Measurements from ENCODE around the gene DMRTA2. TPM values are rescaled to one million over a fixed set of nuclear protein-coding genes. Genes with fewer than 3 reads are reported as not detected.

DMRTA2 gene
- total and polyA plus RNA-seq, 2 of the 8 experiments (the other 6 are each of a cell fraction or from before 2014, with no cell fraction given): not detected

DNA sequence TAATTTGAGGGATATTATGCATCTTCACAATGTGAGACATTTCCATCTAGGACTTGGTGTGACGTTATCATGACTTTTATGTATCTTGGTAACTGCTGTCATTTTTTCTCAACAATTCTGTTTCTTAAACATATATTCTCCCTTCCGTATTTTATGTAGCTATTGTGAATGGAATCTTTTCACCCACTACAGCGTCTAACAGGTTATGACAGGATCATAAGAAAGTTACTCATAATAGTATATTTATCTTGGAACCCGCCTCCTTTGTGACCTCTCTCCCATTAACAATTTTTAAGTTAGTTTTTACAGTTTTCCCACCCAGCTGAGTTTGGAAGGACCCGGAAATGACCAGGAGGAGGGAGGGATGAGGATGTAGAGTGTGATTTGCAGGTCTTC lies 6.8 kb upstream of the DMRTA2 start:
- ChIA-PET CTCF (ENCODE audit: partially characterized antibody) (interaction anchor here (1.0 to 2.6 kb wide), 9 partner anchors 9 to 274 kb away, joined by 3 to 13 read pairs (median 4); no protein-coding TSS in a partner anchor), POLR2A (ENCODE audit: partially characterized antibody) (no interaction called here)
- Histone ChIP-seq H3K4me3 (ENCODE audit: extremely low read depth in 1 of 4, insufficient read depth in 2 of 4, low read depth in 3 of 4, low read length in 4 of 4) (peak overlapping the region; percentile 23 to 55 (median 26); a peak in 6 of 8 replicates), H3K4ac (replicated peaks; ENCODE audit: insufficient read length, low read depth, low read length) (no peak overlapping the region), H3K23ac (ENCODE audit: insufficient read length) (no peak overlapping the region), H2BK5ac (ENCODE audit: low read depth, low read length) (no peak overlapping the region), H2BK120ac (replicated peaks; ENCODE audit: low read depth, low read length) (no peak overlapping the region), H3K9ac (replicated peaks in 1 of 4; ENCODE audit: extremely low read depth in 1 of 4, low read depth in 3 of 4, low read length in 3 of 4) (no peak overlapping the region), H3K4me2 (ENCODE audit: insufficient read depth in 1 of 2, low read depth in 2 of 2, low read length in 2 of 2) (peak overlapping the region; percentile 67 to 84), H3K14ac (ENCODE audit: insufficient read length) (no peak overlapping the region), H4K91ac (replicated peaks; ENCODE audit: insufficient read length, low read length) (no peak overlapping the region), H2BK12ac (ENCODE audit: low read depth, low read length) (no peak overlapping the region), H3K36me3 (ENCODE audit: control insufficient read depth in 2 of 4, insufficient read depth in 4 of 4, low read length in 3 of 4) (no peaks in the 10 kb centered on the region), H2BK15ac (ENCODE audit: low read length) (no peak overlapping the region), H2AK5ac (ENCODE audit: low read depth, low read length) (no peak overlapping the region), H3K79me2 (ENCODE audit: control insufficient read depth in 1 of 2, insufficient read depth in 2 of 2, low read length in 2 of 2) (no peaks in the 10 kb centered on the region), H2BK20ac (ENCODE audit: low read length) (no peak overlapping the region), H3K9me3 (ENCODE audit: insufficient read depth in 2 of 2, low read depth in 1 of 2, low read length in 1 of 2) (no peaks in the 10 kb centered on the region), H3K23me2 (ENCODE audit: low read depth, low read length) (peaks cover 5% of the 10 kb centered on the region; the same call in 1 of the 2 replicates), H4K5ac (ENCODE audit: insufficient read length, low read depth, low read length) (no peak overlapping the region), H4K8ac (ENCODE audit: extremely low read depth, insufficient read depth, low read length) (no peak overlapping the region), H3K79me1 (ENCODE audit: low read depth, low read length) (no peaks in the 10 kb centered on the region), H3K27me3 (replicated peaks in 1 of 4; ENCODE audit: control insufficient read depth in 3 of 4, extremely low read depth in 1 of 4, insufficient read depth in 3 of 4, low read length in 3 of 4) (peaks cover 69 to 90% (median 79%) of the 10 kb centered on the region in 4 experiments), H3K56ac (replicated peaks; ENCODE audit: insufficient read length, low read depth, low read length) (no peak overlapping the region), H2AFZ (ENCODE audit: low read length) (no peak overlapping the region), H4K20me1 (replicated peaks in 1 of 2; ENCODE audit: control insufficient read depth in 1 of 2, insufficient read depth in 2 of 2, low read length in 2 of 2) (peaks cover 8 to 26% of the 10 kb centered on the region in 2 experiments), H3K27ac (ENCODE audit: low read depth, low read length) (no peak overlapping the region), H3K4me1 (replicated peaks in 1 of 4; ENCODE audit: control insufficient read depth in 3 of 4, insufficient read depth in 4 of 4, low read length in 3 of 4) (peaks cover 5 to 20% (median 7%) of the 10 kb centered on the region in 4 experiments), H3K18ac (ENCODE audit: extremely low read depth, low read length) (no peak overlapping the region)
- no peak for TF ChIP-seq POU5F1 (IDR thresholded peaks at IDR 0.05; ENCODE audit: low read depth, low read length)
- no peak for TF ChIP-seq CBX5 (IDR thresholded peaks at IDR 0.05; ENCODE audit: low read depth, low read length)
- no peak for TF ChIP-seq BCL11A (IDR thresholded peaks at IDR 0.05; ENCODE audit: low read depth in 2 of 2, low read length in 2 of 2)
- no peak for TF ChIP-seq SIX5 (IDR thresholded peaks at IDR 0.05; ENCODE audit: low read depth, low read length)
- no peak for TF ChIP-seq CEBPB (IDR thresholded peaks at IDR 0.05; ENCODE audit: low read depth, low read length)
- no peak for TF ChIP-seq RNF2 (IDR thresholded peaks at IDR 0.05; ENCODE audit: borderline replicate concordance, low read depth, low read length, missing control alignments, poor library complexity, severe bottlenecking)
- TF ChIP-seq MAFK (IDR thresholded peaks at IDR 0.05; ENCODE audit: low read depth, low read length): no peak
- no peak for TF ChIP-seq TAF1 (IDR thresholded peaks at IDR 0.05; ENCODE audit: low read depth, low read length)
- TF ChIP-seq BACH1 (IDR thresholded peaks at IDR 0.05; ENCODE audit: low read length): no peak
- TF ChIP-seq GABPA (IDR thresholded peaks at IDR 0.05; ENCODE audit: borderline replicate concordance, insufficient read depth, low read length): no peak
- FAIRE-seq (no peak), DNase-seq (ENCODE audit: low read depth in 1 of 2, low spot score in 2 of 2) (no peak)
- 27% methylated on average over 5 of the region's 5 CpGs; no CpG with 5 or more reads in 1 of the 2 experiments for WGBS, 2 experiments (ENCODE audit: extremely low coverage in 1 of 2, insufficient coverage in 1 of 2, insufficient read length in 1 of 2, insufficient replicate concordance in 2 of 2, low coverage in 1 of 2, low lambda C conversion rate in 2 of 2, missing lambda C conversion rate in 1 of 2)

All from H1 (cell line).